ENCODE results near the gene HOXB5.

Gene HOXB5

DNA sequence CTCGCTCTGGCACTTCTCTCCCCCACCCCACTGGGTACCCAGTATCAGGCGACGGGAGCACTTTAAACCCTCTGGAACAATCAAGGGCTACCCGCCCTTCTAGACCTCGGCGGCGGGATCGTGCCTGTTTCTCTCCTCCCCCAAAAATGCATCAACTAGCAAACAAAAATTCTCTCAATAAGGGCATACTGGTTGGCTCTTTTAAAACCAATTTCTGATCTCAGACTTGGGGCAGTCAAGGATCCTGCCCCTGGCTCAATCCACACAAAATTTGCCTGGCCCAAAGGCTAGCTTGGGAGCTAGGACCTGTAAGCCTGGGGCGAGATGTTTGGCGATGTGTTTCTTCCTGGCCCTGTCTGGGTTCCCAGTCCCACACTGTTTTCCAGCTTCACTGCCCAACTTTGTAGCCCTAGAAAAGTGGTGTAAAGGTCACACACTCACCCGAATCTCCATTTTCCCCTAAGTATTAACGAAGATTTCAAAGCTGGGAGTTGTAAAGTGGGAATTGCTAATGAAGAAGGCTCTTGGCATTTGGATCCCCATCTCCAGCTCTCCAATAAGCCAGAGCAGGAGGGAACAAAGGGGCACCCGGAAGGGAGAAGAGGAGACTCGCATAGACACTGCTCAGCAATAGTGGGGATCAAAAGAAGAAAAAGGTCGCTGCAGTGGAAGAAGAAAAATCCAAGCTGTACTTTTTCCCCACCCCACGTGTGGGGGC, 34.3 kb downstream of the HOXB5 start:
- DNase-seq (ENCODE audit: low spot score) = no peak

GRCh38 chr17:48558831-48559121, 34.8 kb downstream of the HOXB5 start:
- DNase-seq (ENCODE audit: low spot score) = no peak

DNA sequence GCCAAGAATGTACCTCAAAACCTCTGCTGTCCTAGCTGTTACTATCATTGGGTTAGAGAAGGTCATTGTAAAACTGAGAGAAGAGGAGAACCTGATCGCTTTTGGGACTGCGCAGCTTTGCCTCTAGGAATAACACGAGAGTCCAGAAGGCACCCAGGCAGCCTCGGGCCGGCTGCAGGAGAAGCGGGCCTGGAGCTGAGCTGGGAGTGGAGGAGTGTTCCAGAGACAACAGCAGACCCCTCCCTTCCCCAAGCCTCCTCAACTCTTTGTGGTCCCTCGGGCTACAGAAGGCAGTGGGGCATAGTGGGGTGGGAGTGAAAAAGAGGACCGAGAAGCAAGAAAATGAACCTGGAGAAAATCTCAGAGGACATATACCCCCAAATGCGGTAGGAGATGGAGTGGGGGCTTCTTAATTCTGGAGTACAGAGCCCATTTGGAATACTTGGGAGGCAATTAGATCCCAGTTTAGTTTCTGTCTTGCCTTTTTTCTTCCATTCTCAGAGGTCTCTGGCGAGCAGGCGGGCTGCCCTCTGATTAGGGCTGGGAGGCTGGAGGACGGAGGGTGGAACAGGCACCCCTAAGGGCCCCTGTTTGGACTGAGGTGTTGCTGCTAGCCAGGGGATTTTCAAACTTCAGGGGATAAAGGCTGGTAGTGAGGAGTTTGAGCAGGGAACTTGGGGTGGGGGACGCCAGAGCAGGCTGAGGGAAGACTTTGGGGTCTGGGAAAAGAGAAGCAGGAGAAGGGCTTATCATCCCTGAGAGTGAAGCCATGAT, 35.3 kb downstream of the HOXB5 start:
- DNase-seq (ENCODE audit: low spot score) = no peak

GRCh38 chr17:48556576-48557401, 36.8 kb downstream of the HOXB5 start:
- no peak for DNase-seq (ENCODE audit: low spot score)

DNA sequence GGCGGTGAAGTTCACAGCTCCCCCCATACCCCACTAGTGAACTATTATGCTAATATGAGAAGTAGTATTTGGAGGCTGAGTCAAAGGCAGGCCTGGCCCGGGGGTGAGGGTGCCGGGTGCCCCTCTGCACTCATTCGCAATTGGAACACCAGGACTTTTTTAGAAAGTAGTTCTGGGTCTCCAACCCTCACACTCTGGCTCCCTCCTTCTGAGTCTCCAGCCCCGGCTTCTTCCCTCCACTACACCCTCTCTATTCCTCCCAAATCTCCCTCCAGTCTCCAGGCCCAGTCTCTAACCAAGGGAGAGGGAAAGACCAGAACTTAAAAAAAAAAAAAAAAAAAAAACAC, 37.4 kb downstream of the HOXB5 start:
- no peak for DNase-seq (ENCODE audit: low spot score)

DNA sequence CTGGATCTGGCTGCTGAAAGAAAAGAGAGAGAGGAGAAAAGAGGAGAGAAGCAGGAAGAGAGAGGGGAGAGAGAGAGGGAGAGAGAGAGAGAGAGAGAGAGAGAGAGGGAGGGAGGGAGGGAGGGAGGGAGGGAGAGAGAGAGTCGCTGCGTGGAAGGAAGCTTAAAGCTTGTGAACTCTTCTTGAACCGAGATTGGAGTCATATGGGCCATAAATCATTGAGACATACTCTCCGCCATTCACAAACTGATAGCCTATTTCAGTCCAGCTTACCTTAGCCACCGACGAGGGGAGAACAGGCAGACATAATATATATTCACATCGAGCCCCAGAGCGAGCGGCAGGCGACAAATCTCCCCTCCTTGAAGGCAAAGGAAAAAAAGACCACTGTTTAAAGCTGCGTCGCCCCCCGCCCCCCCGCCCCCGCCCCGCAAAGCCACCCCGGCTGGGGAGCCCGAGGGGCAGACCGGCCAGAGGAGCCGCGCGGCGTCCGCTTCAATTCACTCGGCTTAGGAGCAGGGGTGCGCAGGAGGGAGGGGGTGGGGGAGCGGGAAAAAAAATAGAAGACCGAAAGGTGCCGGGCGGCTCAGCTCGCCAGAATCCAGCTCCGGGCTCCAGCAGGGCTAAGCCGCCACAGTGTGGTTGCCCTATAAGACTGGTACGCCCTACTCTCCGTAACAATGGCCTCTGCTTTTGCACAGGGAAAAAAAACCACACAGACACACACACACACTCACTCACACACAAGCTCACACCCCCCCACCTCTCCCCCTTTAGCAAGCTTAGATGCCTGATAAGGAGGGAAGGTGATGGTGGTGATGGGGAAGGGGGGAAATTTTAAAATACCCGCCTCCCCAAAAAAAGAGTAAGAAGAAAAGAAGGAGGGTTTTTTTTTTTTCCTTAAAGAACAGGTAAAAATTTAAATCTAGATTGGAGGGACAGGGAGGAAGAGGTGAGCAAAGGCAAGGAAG, 38.0 kb downstream of the HOXB5 start:
- DNase-seq (ENCODE audit: low spot score) = no peak

GRCh38 chr17:48554412-48555257, 38.9 kb downstream of the HOXB5 start:
- DNase-seq (ENCODE audit: low spot score) = no peak

GRCh38 chr17:48553826-48554225, 39.8 kb downstream of the HOXB5 start:
- no peak for DNase-seq (ENCODE audit: low spot score)

GRCh38 chr17:48553190-48553547, 40.4 kb downstream of the HOXB5 start:
- no peak for DNase-seq (ENCODE audit: low spot score)

DNA sequence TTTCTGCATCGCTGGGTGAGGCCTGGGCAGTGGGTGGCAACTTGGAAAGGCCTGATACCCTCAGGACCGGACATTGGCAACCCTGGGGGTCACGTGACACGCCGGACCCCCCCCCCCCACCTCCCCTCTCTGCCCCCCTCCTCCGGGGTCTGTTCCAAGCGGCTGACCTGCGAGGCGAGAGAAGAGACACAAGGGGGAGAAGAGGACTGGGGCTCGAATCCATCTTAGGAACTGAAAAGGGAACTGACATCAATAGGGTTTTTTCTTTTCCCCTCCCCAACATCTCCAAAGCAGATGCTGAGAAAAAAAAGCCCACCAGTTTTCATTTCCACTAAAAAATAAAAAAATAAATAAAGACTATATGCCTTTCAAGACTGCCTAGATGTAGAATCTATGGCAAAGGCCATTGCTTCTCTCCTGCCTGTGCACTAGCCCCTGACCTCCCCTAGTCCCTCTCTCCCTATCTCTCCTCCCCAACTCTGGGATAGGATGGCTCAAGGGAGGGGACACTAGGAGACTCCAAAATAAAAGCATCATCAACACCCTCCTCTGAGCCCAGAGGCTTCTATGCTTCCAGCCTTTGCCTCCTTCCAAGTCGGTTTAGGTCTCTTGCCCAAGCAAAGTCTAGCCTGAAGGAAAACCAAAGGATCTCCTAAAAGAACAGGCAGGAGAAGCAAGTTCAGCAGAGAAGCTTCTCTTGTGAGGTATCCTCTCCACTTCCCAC, 41.0 kb downstream of the HOXB5 start:
- no peak for DNase-seq (ENCODE audit: low spot score)

- no peak for DNase-seq (ENCODE audit: low spot score)
Measured at GRCh38 chr17:48551596-48552465, 41.7 kb downstream of the HOXB5 start.

- DNase-seq (ENCODE audit: low spot score) = no peak
Measured at GRCh38 chr17:48551214-48551555, 42.4 kb downstream of the HOXB5 start.

DNA sequence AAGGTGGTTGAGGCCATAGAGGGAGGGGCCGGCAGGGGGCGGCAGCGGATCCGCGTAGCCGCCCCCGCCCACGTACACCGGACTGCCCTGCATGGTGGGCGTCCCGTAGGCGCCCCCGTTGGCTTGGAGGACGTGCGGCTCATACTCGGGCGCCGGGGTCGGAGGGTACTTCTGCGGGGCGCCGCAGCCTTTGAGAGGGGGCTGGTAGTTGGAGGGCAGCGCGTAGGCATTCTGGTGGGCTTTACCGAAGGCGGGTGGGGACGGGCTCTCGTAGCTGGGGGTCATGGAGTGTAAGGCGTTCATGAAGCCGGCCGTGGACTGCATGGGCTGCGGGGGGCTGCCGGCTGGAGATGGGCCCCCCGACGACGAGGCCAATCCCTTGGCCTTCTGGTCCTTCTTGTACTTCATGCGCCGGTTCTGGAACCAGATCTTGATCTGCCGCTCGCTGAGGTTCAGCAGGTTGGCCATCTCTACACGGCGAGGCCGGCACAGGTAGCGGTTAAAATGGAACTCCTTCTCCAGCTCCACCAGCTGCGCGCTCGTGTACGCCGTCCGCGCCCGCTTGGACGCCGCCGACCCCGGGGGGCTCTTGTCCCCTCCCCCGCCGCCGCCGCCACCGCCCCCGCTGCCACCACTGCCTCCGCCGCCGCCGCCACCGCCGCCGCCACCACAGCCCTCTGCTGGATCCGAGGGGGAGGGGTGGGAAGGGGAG, 42.9 kb downstream of the HOXB5 start:
- DNase-seq (ENCODE audit: low spot score) = no peak

- DNase-seq (ENCODE audit: low spot score) = no peak
Measured at GRCh38 chr17:48549914-48550501, 43.6 kb downstream of the HOXB5 start.

DNA sequence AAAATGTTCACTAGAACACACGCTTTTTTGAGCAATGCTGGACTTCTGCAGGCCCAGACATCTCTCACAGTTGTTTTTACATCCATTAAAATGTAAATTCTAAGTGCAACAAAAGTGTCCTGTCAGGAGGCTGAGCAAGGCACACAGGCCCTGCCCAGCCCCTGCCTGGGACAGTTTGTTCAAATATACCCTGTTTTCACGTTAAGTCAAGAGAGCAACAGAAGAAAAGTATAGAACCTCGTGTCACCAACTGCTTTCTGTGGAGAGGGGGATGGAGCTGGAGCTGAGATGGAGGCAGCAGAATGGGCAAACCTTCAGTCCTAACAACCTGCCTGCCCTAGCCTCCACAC, 44.3 kb downstream of the HOXB5 start:
- DNase-seq (ENCODE audit: low spot score) = no peak

- no peak for DNase-seq (ENCODE audit: low spot score)
Measured at GRCh38 chr17:48548523-48549280, 44.9 kb downstream of the HOXB5 start.

DNA sequence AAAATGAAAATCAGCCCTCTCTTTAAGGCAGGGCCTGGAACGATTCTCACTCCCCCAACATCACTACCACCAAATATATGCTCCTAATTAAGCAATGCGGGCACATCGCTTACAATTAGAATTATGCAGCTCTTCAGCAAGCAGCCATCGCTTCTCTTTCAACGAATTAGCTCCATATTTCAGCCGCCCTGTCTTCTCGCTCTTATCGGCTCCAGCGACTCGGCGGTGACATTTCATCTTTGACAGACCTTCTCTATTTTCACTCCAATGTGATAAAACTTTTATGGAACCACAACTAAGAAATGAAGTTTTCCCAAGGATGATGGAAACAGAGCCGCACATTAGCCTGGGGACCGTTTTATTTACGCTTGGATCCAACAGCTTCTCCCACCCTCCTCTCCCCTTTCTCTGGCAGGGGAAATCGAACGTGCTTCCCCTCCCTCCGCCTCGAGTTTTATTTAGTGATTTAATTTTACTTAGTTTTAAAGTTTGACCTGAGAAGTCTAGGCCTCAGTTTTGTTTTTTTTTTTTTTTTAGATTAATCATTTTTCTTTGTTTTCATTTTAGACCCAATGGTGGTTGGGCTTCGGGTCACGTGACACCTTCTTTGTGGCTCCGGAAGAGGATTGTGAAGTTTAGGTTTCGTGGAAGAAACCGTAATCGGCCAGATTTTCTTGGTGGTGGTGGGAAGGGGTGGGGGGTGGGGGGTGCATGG, 45.6 kb downstream of the HOXB5 start:
- peak; percentile 65 for DNase-seq (ENCODE audit: low spot score)

All from hematopoietic multipotent progenitor cell treated with erythropoietin and hydrocortisone succinate and interleukin-3 and kit ligand, for 15 days (in vitro differentiated cells).